Measurements from ENCODE around the gene TMEM258. TPM values are rescaled to one million over a fixed set of nuclear protein-coding genes. Genes with fewer than 3 reads are reported as not detected.

The TMEM258 gene
- polyA plus RNA-seq, 1 of the 3 experiments (the other 2 are of a cell fraction), result 454 TPM

DNA sequence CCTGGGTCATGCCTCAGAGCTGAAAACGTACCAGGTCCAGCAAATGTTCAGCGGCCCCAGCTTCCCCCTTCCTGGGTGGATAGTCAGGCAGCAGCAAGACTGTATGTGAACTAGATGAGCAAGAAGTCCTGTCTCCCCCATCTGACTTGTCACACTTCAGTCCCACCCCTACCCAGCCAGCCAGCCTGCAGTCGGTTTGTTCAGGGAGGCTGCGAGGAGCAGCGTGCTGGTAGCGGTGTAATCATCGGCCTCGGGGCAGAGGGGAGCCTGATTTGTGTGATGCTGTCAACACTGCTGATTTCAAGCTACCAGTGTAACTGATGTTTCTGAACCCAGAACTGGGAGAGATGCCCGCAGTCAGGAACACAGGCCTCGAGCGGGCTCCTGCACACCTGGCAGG, 9.6 kb downstream of the TMEM258 start (continued):
- no peak for TF ChIP-seq NFIC (IDR thresholded peaks at IDR 0.05; ENCODE audit: borderline replicate concordance)
- no peak for TF ChIP-seq JUND (IDR thresholded peaks at IDR 0.05)
- TF ChIP-seq EZH2phosphoT487 (IDR thresholded peaks at IDR 0.05; ENCODE audit: borderline replicate concordance, low read depth), result no peak
- TF ChIP-seq MXI1 (IDR thresholded peaks at IDR 0.05; ENCODE audit: low read depth, low read length), result no peak

DNA sequence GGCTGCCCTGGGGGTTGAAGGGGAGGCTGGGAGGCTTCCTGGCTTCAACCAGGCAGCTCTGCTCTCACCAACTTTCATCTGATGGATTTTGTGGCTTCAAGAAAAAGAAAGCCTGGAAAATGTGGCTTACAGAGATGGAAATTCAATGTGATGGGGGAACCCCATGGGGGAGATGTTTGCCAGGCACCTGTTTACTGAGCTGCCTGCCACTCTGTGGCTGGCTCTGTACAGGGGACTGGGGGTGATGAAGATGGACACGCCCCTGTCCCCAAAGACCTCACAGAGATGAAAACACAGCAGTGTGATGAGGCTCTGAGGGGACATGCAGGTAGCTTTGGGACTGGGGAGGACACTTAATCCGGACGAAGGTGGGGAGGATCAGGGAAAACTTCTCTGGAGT, 10.1 kb downstream of the TMEM258 start:
- Histone ChIP-seq H4K20me1 (ENCODE audit: insufficient read depth) (no peaks in the 10 kb centered on the region), H3K9me2 (no peaks in the 10 kb centered on the region), H2AFZ (ENCODE audit: low read depth) (no peak overlapping the region), H3F3A (replicated peaks; ENCODE audit: insufficient read depth) (no peaks in the 10 kb centered on the region), H3K36me3 (replicated peaks in 1 of 2; ENCODE audit: control insufficient read depth in 1 of 2, insufficient read depth in 2 of 2, low read length in 1 of 2) (peaks cover 0 to 32% of the 10 kb centered on the region in 2 experiments), H3K4me2 (no peak overlapping the region), H3K27ac (ENCODE audit: low read depth in 2 of 2, low read length in 1 of 2) (no peak overlapping the region), H3K79me2 (ENCODE audit: insufficient read depth) (no peaks in the 10 kb centered on the region), H3K4me3 (ENCODE audit: low read depth in 2 of 2, low read length in 1 of 2) (no peak overlapping the region), H3K27me3 (ENCODE audit: insufficient read depth) (no peaks in the 10 kb centered on the region), H3K9me3 (no peaks in the 10 kb centered on the region), H3K9ac (no peak overlapping the region), H3K4me1 (ENCODE audit: control insufficient read depth in 1 of 2, insufficient read depth in 2 of 2, low read depth in 1 of 2, low read length in 1 of 2) (peaks cover 0 to 31% of the 10 kb centered on the region in 2 experiments; a peak in 1 of 4 replicates)
- CTCF ChIA-PET, result interaction anchor here (0.6 to 10.8 kb wide), 7 partner anchors 15 to 326 kb away, joined by 3 to 78 read pairs (median 6); no protein-coding TSS in a partner anchor
- POLR2A ChIA-PET, result interaction anchor here (0.8 to 1.7 kb wide), 4 partner anchors 10 to 421 kb away, joined by 3 to 7 read pairs (median 4); partner anchors contain the start of genes CYB561A3 and FEN1
- no peak for DNase-seq
- 92% methylated on average over 2 of the region's 3 CpGs for WGBS (ENCODE audit: low lambda C conversion rate)
- TF ChIP-seq GABPA (IDR thresholded peaks at IDR 0.05; ENCODE audit: low read depth), result no peak

DNA sequence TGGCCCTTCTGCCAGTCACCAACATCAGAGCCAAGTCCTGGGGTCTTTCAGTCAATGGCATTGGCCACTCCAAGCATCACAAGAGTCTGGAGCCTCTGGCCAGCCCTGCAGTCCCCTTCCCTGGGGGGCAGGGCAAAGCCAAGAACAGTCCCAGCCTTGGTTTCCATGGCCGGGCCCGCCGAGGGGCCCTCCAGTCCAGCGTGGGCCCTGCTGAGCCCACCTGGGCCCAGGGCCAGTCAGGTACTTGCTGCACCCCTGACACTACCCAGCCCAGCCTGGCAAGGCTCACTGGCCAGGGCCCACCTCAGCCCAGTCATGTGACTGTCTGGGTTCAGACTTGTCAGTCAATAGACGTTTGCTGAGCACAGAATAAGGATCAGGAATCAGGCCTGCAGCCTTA, 10.8 kb downstream of the TMEM258 start:
- WGBS (ENCODE audit: low lambda C conversion rate), result 91% methylated on average over 4 of the region's 5 CpGs
- ChIA-PET POLR2A (interaction anchor here (1.1 to 1.7 kb wide), 2 partner anchors 10 to 167 kb away, joined by 3 to 7 read pairs; no protein-coding TSS in a partner anchor), CTCF (interaction anchor here (1.3 to 10.8 kb wide), 5 partner anchors 15 to 327 kb away, joined by 4 to 78 read pairs (median 8); no protein-coding TSS in a partner anchor)

More for the DNA sequence above, 10.8 kb downstream of the TMEM258 start:
- Histone ChIP-seq H3F3A (replicated peaks; ENCODE audit: insufficient read depth) (no peaks in the 10 kb centered on the region), H3K9me2 (no peaks in the 10 kb centered on the region), H3K4me3 (ENCODE audit: low read depth in 2 of 2, low read length in 1 of 2) (no peak overlapping the region), H3K9me3 (no peaks in the 10 kb centered on the region), H3K27me3 (ENCODE audit: insufficient read depth) (no peaks in the 10 kb centered on the region), H4K20me1 (ENCODE audit: insufficient read depth) (no peaks in the 10 kb centered on the region), H2AFZ (ENCODE audit: low read depth) (no peak overlapping the region), H3K4me2 (no peak overlapping the region), H3K27ac (ENCODE audit: low read depth in 2 of 2, low read length in 1 of 2) (peak overlapping the region in 1 of 2 experiments; percentile 28; a peak in 1 of 4 replicates), H3K4me1 (ENCODE audit: control insufficient read depth in 1 of 2, insufficient read depth in 2 of 2, low read depth in 1 of 2, low read length in 1 of 2) (peaks cover 0 to 31% of the 10 kb centered on the region in 2 experiments; a peak in 1 of 4 replicates), H3K79me2 (ENCODE audit: insufficient read depth) (no peaks in the 10 kb centered on the region), H3K9ac (no peak overlapping the region), H3K36me3 (replicated peaks in 1 of 2; ENCODE audit: control insufficient read depth in 1 of 2, insufficient read depth in 2 of 2, low read length in 1 of 2) (peaks cover 0 to 25% of the 10 kb centered on the region in 2 experiments)
- TF ChIP-seq, protein P1, sequence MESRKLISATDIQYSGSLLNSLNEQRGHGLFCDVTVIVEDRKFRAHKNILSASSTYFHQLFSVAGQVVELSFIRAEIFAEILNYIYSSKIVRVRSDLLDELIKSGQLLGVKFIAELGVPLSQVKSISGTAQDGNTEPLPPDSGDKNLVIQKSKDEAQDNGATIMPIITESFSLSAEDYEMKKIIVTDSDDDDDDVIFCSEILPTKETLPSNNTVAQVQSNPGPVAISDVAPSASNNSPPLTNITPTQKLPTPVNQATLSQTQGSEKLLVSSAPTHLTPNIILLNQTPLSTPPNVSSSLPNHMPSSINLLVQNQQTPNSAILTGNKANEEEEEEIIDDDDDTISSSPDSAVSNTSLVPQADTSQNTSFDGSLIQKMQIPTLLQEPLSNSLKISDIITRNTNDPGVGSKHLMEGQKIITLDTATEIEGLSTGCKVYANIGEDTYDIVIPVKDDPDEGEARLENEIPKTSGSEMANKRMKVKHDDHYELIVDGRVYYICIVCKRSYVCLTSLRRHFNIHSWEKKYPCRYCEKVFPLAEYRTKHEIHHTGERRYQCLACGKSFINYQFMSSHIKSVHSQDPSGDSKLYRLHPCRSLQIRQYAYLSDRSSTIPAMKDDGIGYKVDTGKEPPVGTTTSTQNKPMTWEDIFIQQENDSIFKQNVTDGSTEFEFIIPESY (IDR thresholded peaks at IDR 0.05; ENCODE audit: borderline replicate concordance, low read depth), result no peak
- TF ChIP-seq MEF2A (IDR thresholded peaks at IDR 0.05; ENCODE audit: borderline replicate concordance, low read depth) (no peak), RFX5 (IDR thresholded peaks at IDR 0.05; ENCODE audit: low read length) (no peak), SIN3A (IDR thresholded peaks at IDR 0.05; ENCODE audit: borderline replicate concordance, low read depth, low read length) (no peak), MXI1 (IDR thresholded peaks at IDR 0.05; ENCODE audit: low read depth, low read length) (no peak)
- DNase-seq, result no peak

All from SK-N-SH (cell line).